GM21515 (cell line): Measurements from ENCODE around the gene ASB18.

Source experiments
- ATAC-seq: cut with Tn5 transposase; IDR thresholded peaks from one replicate; pipeline ENCODE4 v1.9.1; 2021; ENCODE audit not compliant: unreplicated experiment

ASB18 gene

DNA sequence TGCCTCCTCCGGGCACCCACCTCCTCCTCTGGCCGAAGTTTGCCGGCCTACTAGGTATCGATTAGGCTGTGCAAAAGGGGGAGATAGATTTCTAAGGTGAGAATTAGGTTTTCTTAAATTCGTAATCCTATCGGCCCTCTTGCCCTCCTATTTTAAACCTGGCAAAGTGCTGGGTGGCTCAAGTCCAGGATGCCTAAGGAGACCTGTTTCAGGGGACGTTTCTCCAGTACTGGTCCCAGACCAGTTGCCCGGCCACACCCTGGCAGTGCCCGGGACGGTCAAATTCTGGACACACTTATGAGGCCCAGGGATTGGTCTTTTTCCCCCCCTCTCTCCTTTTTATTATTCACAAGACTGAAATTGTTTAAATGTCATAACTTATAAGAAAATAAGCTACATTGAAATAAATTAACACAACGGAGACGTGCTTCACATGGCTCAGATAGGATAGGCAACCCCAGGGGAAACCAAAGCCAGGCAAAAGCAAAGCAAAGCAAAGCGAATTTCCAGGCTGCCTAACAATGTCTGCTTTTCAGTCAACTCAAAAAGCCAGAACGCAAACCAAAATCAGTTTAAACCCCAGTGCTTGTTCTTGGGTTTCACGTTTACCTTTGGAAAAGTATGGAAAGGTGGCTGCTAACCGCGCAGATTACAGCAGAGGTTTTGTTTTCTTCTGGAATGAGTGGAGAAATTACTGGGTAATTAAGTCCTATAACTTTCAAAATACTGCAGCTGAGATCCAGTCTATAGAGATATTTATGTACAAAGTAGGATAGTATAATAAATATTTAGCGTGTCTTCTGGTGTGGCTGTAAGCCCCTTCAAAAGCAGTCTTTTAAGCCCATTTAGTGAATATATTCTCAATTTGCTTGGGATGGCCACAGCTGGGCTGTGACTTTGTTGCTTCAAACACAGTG is 99.0 kb downstream of the ASB18 start:
- ATAC-seq = no peak

- ATAC-seq = no peak
These were observed 99.8 kb downstream of the ASB18 start for GRCh38 chr2:236164201-236164924.

- no peak for ATAC-seq
These were observed 100.6 kb downstream of the ASB18 start for GRCh38 chr2:236163471-236164200.

- ATAC-seq = no peak
These were observed 101.2 kb downstream of the ASB18 start for GRCh38 chr2:236162882-236163470.

- ATAC-seq = no peak
These were observed 102.0 kb downstream of the ASB18 start for GRCh38 chr2:236162031-236162845.

DNA sequence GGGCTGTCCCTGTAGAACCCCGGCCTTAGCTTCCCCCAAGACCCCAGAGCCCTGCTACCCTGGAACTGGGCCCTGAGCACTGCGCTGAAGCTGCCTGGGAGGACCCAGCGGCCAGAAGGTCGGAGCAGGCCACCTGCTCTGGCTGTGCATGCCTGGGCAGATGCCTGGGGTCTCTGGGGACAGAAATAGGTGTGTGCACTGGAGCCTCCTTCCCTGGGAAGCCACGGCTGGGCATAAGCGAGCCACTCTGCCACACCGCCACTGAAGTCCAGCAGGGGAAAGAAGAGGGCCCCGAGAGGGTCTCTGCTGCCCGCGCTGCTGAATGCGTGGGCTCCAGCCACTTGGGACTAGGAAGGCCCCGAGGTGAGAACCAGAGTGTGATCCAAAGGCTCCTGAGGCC is 102.7 kb downstream of the ASB18 start:
- ATAC-seq = no peak

DNA sequence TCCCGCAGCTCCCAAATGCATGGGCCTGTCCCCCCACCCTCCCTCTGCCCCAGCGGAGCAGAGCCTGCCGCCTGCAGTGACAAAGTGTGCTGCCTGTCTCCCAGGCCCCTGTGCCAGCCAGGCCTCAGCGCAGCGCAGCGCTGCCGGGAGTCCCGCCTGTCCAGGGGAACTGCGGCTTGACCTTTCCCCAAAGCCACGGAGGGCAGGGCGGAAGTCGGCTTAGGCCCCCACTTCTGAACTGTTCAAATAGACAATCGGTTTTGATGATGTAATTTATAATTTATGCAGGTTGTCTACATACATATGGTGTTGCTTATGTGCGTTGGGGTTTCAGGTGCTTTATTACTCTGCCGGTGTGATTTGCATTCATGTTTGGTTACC is 103.1 kb downstream of the ASB18 start:
- no peak for ATAC-seq

GRCh38 chr2:236160366-236161081 is 103.7 kb downstream of the ASB18 start:
- no peak for ATAC-seq

DNA sequence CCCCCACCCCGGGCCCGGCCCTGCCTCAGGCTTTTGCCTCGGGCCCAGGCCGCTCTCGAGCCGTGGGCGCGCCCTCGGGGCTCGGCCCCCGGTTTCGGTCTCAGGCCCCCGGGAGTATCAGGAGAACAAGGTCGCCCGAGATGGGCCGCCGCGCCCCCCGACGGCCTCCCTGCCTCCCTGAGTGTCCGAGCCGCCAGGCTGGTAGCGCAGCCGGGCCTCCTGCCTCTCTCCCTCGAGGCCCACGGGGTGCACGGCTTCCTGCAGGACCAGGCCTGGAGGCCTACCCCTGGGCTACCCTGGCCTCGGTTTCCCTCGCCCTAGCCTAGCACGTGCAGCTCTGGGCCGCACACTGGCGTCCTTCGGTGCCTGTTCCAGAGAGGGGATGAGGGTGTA is 104.4 kb downstream of the ASB18 start:
- ATAC-seq = no peak

GRCh38 chr2:236158969-236159777 is 105.0 kb downstream of the ASB18 start:
- ATAC-seq = no peak

GRCh38 chr2:236157815-236158498 is 106.2 kb downstream of the ASB18 start:
- ATAC-seq = no peak

- ATAC-seq = no peak
These were observed 106.8 kb downstream of the ASB18 start for GRCh38 chr2:236157366-236157765.

- no peak for ATAC-seq
These were observed 107.4 kb downstream of the ASB18 start for GRCh38 chr2:236156860-236157194.

DNA sequence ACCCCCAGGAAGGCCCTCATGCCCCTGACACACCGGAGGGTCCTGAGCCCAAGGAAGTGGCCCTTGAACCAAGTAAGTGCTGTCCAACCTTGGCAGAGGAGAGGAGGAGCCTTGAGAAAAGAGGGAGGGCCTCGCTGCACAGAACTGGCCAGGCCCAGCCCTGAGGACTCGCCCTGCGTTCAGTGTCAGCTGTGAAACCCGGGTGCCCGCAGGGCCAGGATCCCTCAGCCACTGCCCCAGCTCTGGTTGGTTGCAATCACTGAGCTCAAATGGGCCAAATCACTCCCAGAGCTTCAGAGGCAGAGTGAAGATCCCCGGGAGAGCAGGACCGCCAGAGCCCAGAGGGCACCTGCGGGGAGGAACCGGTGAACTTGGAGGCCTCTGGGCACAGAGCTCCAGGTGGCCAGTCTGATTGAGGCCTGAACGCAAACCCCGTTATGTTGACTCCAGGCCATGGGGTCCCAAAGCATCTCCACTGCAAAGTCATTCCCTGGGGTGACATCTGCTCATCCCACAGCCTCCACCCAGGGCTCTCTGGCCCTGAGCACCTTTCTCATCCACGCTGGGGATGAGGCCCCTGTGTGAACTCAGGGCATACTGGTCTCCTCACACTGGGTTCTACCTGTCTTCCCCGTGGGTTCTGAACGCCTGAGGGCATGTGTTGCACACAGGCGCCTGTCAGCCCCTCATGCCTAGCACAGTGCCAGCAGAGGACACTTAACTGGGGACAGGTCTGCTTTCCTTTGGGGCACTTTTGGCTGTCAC is 107.9 kb downstream of the ASB18 start:
- ATAC-seq = no peak

- ATAC-seq = no peak
These were observed 108.8 kb downstream of the ASB18 start for GRCh38 chr2:236155406-236155805.

DNA sequence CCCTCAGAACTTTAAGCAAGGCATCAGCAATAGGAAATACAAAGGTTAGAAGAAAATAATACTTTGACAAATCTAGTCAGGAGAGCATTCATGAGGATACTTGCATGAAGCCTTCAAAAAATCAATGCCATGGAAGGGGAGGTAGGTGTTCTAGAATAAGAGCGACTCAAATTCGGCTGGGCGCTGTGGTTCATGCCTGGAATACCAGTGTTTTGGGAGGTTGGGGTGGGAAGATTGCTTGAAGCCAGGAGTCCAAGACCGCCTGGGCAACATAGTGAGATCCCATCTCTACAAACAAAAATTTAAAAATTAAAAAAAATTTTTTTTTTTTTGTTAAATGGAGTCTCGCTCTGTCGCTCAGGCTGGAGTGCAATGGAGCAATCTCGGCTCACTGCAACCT is 117.8 kb downstream of the ASB18 start:
- ATAC-seq = no peak

- ATAC-seq = no peak
These were observed 120.4 kb downstream of the ASB18 start for GRCh38 chr2:236143811-236144210.
